H4 (cell line): ENCODE results near the gene PCDHB7. TPM values are rescaled to one million over a fixed set of nuclear protein-coding genes. Genes with fewer than 3 reads are reported as not detected.
A peak's percentile ranks its signal among the peaks of the same experiment; 100 is the strongest.
"Not testable (repeated sequence)": the region's sequence is repeated elsewhere in the genome, so short reads cannot be mapped to it uniquely, and the experiment has no call there.

Experiments
- DNase-seq: peaks from one replicate; pipeline ENCODE4 v3.0.0-alpha.2; 2015; ENCODE audit warnings: low spot score
- total RNA-seq: library from RNA; depleted of rRNA; stranded (reverse); fragments of >200 nt; shearing (Covaris generic); gene quantifications from 2 replicates; pipeline ENCODE4 v1.2.3, GENCODE V29; 2014; rRNA removed

Gene PCDHB7
- total RNA-seq, 1 experiment from 2014 or later = 6.9 TPM

DNA sequence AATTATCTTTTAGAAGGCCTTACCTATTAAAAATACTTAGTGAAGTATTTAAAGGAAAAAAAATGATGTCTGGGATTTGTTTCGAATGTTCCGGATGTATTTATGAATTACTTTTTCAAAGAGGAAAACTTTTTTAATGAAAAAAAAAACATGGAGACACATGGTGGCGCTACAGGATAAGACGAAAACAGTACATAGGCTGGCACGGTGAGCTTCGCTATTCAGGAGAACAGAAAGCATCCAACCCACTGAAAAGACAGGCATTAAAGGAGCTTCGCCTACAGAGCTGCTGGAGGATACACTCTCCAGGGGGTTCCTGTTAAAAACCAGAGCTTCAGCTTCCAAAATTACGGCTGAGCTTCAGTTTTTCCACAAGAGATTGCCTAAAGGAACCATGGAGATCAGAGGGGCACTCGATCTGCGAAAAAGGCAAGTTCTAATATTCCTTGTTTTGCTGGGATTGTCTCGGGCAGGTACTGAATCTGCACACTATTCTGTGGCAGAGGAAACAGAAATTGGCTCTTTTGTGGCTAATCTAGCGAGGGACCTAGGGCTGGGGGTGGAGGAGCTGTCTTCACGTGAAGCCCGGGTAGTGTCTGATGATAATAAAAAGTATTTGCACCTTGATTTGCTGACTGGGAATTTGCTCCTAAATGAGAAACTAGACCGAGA, 50.8 kb downstream of the PCDHB7 start, which contains the start of gene PCDHB14:
Gene PCDHB14 (plus strand): TSS at position 232 of the 672 bp plus-strand sequence. CDS start 163 bp downstream, at position 395.
- DNase-seq = peak; percentile 62

DNA sequence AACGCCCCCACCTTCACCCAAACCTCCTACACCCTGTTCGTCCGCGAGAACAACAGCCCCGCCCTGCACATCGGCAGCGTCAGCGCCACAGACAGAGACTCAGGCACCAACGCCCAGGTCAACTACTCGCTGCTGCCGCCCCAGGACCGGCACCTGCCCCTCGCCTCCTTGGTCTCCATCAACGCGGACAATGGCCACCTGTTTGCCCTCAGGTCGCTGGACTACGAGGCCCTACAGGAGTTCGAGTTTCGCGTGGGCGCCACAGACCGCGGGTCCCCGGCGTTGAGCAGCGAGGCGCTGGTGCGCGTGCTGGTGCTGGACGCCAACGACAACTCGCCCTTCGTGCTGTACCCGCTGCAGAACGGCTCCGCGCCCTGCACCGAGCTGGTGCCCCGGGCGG, 52.4 kb downstream of the PCDHB7 start:
- not testable (repeated sequence) for DNase-seq

DNA sequence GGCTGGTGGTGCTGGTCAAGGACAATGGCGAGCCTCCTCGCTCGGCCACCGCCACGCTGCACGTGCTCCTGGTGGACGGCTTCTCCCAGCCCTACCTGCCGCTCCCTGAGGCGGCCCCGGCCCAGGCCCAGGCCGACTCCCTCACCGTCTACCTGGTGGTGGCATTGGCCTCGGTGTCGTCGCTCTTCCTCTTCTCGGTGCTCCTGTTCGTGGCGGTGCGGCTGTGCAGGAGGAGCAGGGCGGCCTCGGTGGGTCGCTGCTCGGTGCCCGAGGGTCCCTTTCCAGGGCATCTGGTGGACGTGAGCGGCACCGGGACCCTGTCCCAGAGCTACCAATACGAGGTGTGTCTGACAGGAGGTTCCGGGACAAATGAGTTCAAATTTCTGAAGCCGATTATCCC, 53.0 kb downstream of the PCDHB7 start:
- DNase-seq = not testable (repeated sequence)

Other genes starting within 250 kb of the PCDHB7 start
- gene PCDHAC1, start 246.3 kb upstream of the PCDHB7 start, total RNA-seq = 1.1 TPM in 2 replicates
- gene PCDHAC2, start 206.2 kb upstream of the PCDHB7 start, total RNA-seq = 1.5 and 1.8 TPM in 2 replicates
- not detected in 2 replicates for gene PCDHB1, start 121.3 kb upstream of the PCDHB7 start, total RNA-seq
- gene PCDHB2, start 78.0 kb upstream of the PCDHB7 start, total RNA-seq = 15.0 and 26.2 TPM in 2 replicates
- gene PCDHB3, start 72.2 kb upstream of the PCDHB7 start, total RNA-seq = 0.21 TPM in 2 replicates
- 0.21 TPM in 1 of 2 replicates, not detected in the other for gene PCDHB4, start 50.8 kb upstream of the PCDHB7 start, total RNA-seq
- 1.0 and 1.2 TPM in 2 replicates for gene PCDHB5, start 37.4 kb upstream of the PCDHB7 start, total RNA-seq
- 3.6 and 4.1 TPM in 2 replicates for gene PCDHB6, start 22.6 kb upstream of the PCDHB7 start, total RNA-seq
- gene PCDHB8, start 5.1 kb downstream of the PCDHB7 start, total RNA-seq = 12.4 and 12.7 TPM in 2 replicates
- gene PCDHB16, start 9.7 kb downstream of the PCDHB7 start, total RNA-seq = 3.3 and 3.7 TPM in 2 replicates
- gene PCDHB9, start 14.5 kb downstream of the PCDHB7 start, total RNA-seq = 10.0 and 11.9 TPM in 2 replicates
- gene PCDHB10, start 19.7 kb downstream of the PCDHB7 start, total RNA-seq = 2.9 and 4.5 TPM in 2 replicates
- 4.5 and 5.6 TPM in 2 replicates for gene PCDHB11, start 27.0 kb downstream of the PCDHB7 start, total RNA-seq
- gene PCDHB12, start 36.1 kb downstream of the PCDHB7 start, total RNA-seq = 5.2 and 5.6 TPM in 2 replicates
- 1.2 and 2.0 TPM in 2 replicates for gene PCDHB13, start 41.3 kb downstream of the PCDHB7 start, total RNA-seq
- gene PCDHB14, start 50.7 kb downstream of the PCDHB7 start, total RNA-seq = 5.6 and 6.2 TPM in 2 replicates
- gene PCDHB15, start 72.8 kb downstream of the PCDHB7 start, total RNA-seq = 0.16 and 2.1 TPM in 2 replicates
- not detected in 2 replicates for gene SLC25A2, start 131.4 kb downstream of the PCDHB7 start, total RNA-seq
- 51.2 and 74.8 TPM in 2 replicates for gene TAF7, start 148.1 kb downstream of the PCDHB7 start, total RNA-seq
- gene PCDHGA1, start 157.9 kb downstream of the PCDHB7 start, total RNA-seq = 0.51 and 1.6 TPM in 2 replicates
- 0.99 and 1.6 TPM in 2 replicates for gene PCDHGA2, start 166.1 kb downstream of the PCDHB7 start, total RNA-seq
- 10.3 and 11.5 TPM in 2 replicates for gene PCDHGA3, start 171.2 kb downstream of the PCDHB7 start, total RNA-seq
- 0.43 and 3.1 TPM in 2 replicates for gene PCDHGB1, start 177.5 kb downstream of the PCDHB7 start, total RNA-seq
- gene PCDHGA4, start 182.4 kb downstream of the PCDHB7 start, total RNA-seq = 0.74 and 0.97 TPM in 2 replicates
- gene PCDHGB2, start 187.3 kb downstream of the PCDHB7 start, total RNA-seq = 1.6 and 1.9 TPM in 2 replicates
- 0.49 and 0.50 TPM in 2 replicates for gene PCDHGA5, start 191.5 kb downstream of the PCDHB7 start, total RNA-seq
- 0.87 and 1.2 TPM in 2 replicates for gene PCDHGB3, start 197.6 kb downstream of the PCDHB7 start, total RNA-seq
- gene PCDHGA6, start 201.2 kb downstream of the PCDHB7 start, total RNA-seq = 0.97 and 1.5 TPM in 2 replicates
- gene PCDHGA7, start 210.1 kb downstream of the PCDHB7 start, total RNA-seq = 0.27 and 0.29 TPM in 2 replicates
- 0.16 and 0.21 TPM in 2 replicates for gene PCDHGB4, start 215.1 kb downstream of the PCDHB7 start, total RNA-seq
- gene PCDHGA8, start 220.0 kb downstream of the PCDHB7 start, total RNA-seq = 0.39 and 0.74 TPM in 2 replicates
- 0.04 and 0.43 TPM in 2 replicates for gene PCDHGB5, start 225.3 kb downstream of the PCDHB7 start, total RNA-seq
- gene PCDHGA9, start 230.1 kb downstream of the PCDHB7 start, total RNA-seq = 1.1 and 1.8 TPM in 2 replicates
- 0.02 and 0.33 TPM in 2 replicates for gene PCDHGB6, start 235.4 kb downstream of the PCDHB7 start, total RNA-seq
- gene PCDHGA10, start 240.3 kb downstream of the PCDHB7 start, total RNA-seq = 1.4 and 1.9 TPM in 2 replicates
- 0.58 and 1.4 TPM in 2 replicates for gene PCDHGB7, start 245.0 kb downstream of the PCDHB7 start, total RNA-seq
- gene PCDHGA11, start 248.4 kb downstream of the PCDHB7 start, total RNA-seq = 0.66 and 1.3 TPM in 2 replicates